HG02981 (cell line): ENCODE measurements around the gene JAM3.
A peak's percentile ranks its signal among the peaks of the same experiment; 100 is the strongest.

Experiments used
- ATAC-seq: cut with Tn5 transposase; IDR thresholded peaks from one replicate; pipeline ENCODE4 v1.9.1; 2021; ENCODE audit warnings: mild to moderate bottlenecking, moderate library complexity; ENCODE audit not compliant: unreplicated experiment

JAM3 gene

GRCh38 chr11:134068829-134069425, at the start of gene JAM3:
Gene JAM3 (plus strand): TSS chr11:134069072. CDS start chr11:134069084, 12 bp downstream.
- ATAC-seq, result peak; percentile 91

DNA sequence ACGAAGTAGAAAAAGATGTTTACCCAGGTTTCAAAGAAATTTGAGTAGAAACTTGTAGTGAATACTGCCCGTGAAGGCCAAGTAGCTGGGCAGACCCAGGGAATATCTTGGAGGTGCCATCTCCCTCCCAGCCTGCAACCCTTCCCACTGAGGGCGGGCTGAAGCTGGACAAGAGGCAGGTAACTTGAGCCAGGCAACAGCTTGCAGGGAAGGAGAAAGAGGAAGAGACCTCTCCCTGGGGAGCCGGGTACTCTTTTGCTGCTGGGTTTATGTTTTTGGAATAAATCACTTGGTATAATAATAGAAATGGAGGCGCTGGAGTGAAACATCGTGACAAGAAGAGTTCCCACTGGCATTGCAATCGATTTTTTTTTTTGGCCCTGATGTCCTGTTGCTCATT, 49.4 kb upstream of the JAM3 start:
- no peak for ATAC-seq

GRCh38 chr11:134020598-134020997, 48.3 kb upstream of the JAM3 start:
- no peak for ATAC-seq

- ATAC-seq, result no peak
Measured at GRCh38 chr11:134021326-134021725, 47.5 kb upstream of the JAM3 start.

DNA sequence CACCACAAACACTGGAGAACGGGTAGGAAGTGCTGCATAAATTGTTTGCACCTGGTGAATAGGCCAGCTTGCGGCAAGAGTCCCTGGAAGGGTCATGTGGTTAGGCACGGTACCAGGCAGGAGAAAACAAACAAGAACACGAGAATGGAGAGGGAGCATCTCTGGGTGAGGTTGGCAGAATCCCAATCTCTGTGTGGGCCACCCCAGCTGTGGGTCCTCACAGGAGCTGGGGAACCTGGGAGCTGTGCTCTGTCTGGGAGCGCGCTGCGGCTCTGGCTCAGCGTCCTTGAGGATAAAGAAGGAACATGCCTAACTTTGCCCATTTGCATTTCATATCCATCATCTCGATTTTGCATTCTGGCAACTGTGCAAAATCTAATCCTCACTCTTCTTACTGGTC, 46.1 kb upstream of the JAM3 start:
- no peak for ATAC-seq

DNA sequence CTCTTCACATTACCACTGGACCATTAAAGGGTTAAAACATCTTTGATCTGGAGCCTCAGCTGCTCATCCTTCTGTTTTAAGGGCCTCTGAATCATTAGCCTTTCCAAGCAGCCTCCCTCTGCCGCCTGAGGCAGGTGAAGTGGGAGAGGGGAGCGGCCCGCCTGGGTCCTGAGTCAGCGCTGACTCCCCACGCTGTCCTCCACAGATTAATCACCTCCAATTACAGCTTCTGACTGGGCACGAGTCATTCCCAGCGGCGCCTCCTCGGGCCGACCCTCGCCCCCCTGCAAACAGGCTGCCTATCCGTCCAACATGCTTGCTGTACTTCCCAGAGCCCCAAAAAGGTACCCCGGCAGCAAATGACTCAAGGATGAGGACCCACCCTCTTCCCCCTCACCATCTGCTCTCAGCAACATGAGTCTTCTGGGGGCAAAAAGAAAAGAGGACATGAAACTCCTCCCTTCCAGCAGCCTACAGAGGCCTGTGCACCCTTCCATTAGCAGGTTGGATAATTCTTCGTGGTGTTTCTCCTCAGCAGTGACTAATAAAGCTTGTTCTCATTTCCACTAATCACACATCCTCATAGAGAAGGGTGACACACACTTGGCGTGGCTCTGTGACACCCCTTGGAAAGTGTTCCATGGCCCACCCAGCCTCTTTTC, 44.3 kb upstream of the JAM3 start:
- no peak for ATAC-seq

- no peak for ATAC-seq
Measured at GRCh38 chr11:134025082-134025429, 43.8 kb upstream of the JAM3 start.

DNA sequence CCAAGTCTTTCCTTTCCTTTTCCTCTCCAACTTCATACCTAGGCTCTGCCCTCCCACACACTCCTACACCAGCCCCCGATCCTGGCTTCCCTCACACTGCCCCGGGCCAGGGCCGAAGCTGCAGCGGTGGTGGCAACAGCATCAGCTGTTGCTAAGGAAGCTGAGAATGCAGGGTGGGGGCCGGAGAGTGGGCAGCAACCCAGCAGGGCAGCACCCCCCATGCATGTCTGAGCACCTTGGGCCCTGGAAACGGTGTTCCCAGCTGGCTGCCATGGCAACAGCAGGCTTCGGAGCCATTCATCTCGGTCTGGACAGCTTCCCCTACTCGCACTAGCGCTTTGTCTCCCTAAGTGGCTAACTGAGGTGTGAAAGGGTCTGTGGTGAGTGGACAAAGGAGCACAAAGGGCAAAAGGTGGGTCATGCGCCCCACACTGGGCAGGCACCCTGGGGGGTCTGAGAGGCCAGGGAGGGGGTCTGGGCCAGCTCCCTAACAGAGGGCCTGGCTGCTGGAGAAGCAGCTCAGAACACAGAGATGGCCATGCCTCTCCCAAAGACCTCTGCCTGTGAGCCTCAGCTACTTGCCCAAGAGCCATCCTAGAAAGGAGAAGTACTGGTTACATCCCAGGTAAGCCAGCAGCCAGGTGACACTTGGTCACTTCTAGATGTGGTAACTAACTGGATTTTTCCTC, 42.1 kb upstream of the JAM3 start:
- ATAC-seq, result no peak

DNA sequence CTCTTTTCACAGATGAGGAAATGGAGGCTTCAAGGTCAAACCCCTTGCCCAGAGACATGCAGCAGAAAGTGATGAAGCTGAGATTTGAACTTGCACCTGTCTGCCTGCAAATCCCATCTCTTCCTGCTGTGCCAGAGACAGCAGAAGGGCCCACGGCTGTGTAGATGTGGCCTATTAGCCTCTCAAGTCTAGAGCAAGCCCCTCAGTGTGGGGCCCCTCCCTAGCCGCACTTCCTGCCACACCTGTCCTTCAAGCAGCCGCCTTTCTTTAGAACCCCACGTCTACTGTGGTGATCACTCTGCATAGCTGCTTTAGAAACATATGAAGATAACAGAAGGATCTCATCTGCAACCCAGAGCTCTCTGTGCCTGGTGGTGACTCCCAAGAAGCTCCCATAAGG, 41.2 kb upstream of the JAM3 start:
- ATAC-seq, result no peak

DNA sequence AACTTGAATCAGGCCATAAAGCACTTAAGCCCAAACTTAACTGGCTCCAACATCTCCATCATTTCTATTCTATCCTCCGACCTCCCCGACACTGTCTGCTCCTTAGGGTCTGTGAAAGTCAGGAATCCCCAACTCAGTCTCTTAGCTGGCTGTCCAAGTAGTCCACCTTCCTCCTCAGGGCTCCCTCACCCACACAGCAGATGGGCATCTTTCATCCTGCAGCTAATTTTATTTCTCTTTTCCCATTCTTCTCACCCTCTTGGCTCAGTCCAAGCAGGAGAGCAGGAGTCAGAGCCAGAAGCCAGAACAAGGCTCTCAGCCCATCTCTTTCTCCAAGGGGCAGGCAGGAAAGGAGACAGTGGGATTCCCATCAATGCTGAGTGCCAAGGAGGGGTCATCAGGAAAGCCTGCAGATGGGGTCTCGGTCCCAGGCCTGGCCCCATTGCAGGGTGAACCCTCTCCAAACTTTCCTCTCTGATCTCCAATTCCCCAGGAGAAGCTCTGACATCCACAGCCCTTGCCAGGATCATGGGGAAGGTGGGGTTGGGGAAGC, 40.4 kb upstream of the JAM3 start:
- ATAC-seq, result no peak

GRCh38 chr11:134030853-134031252, 38.0 kb upstream of the JAM3 start:
- no peak for ATAC-seq

DNA sequence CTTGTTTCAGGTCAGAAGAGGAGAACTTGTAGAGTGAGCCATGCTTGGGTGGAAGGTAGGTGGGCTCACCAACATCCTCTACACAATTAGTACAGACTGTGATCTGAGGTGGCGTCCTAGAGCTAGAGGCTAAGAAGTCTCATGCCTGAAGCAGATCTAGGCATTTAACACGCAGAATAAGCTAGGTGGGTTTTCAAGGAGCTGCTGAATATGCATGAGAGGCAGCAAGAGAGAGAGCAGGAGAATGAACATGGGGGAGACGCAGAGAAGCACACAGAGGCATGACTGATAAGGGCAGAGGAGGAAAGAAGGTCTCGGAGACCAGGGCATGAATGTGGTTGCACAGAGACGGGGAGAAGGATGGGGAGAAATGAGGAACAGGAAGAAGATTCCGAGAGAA, 36.8 kb upstream of the JAM3 start:
- ATAC-seq, result no peak

- ATAC-seq, result no peak
Measured at GRCh38 chr11:134032501-134033091, 36.3 kb upstream of the JAM3 start.

DNA sequence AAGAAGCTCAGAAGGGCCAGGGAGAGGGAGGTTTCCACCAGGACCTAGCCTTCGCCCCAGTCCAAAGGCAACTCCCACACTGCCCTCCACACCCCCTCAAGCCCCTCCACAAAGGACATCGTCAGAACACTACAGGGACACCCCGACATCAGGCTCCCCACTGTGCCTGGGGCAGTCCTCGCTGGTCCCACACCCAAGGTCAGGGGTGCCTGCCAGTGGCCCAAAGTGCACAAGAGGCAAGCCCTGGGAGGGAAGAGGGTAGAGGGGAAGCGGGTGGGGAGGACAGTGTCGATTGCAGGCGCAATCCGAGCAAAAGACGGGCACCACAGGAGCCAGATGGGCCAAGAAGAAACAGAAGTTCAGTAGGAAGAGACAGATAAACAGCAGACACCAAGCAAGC, 35.6 kb upstream of the JAM3 start:
- ATAC-seq, result no peak

GRCh38 chr11:134033696-134034491, 35.0 kb upstream of the JAM3 start:
- ATAC-seq, result peak; percentile 70

- ATAC-seq, result no peak
Measured at GRCh38 chr11:134034496-134035381, 34.1 kb upstream of the JAM3 start.

- no peak for ATAC-seq
Measured at GRCh38 chr11:134036492-134037045, 32.3 kb upstream of the JAM3 start.

- ATAC-seq, result peak; percentile 52
Measured at GRCh38 chr11:134037046-134037908, 31.6 kb upstream of the JAM3 start.
